ENCODE measurements around the gene CLCN6. TPM values are rescaled to one million over a fixed set of nuclear protein-coding genes. Genes with fewer than 3 reads are reported as not detected.

Gene CLCN6
- total and polyA plus RNA-seq, 2 experiments from 2014 or later = 22.5 to 31.8 TPM

- H3K36me3 ChIP-seq = peaks cover 63% of the 10 kb centered on the region
- DNase-seq (ENCODE audit: low read depth in 1 of 2, low spot score in 1 of 2) = no peak
- no peak for TF ChIP-seq CTCF (IDR thresholded peaks at IDR 0.05; ENCODE audit: low read depth, low read length)
- H3K27me3 ChIP-seq = no peaks in the 10 kb centered on the region
- H3K9me3 ChIP-seq (ENCODE audit: low read depth) = no peaks in the 10 kb centered on the region
- H3K4me1 ChIP-seq (ENCODE audit: low read depth) = no peaks in the 10 kb centered on the region
- H3K27ac ChIP-seq = no peak overlapping the region
- no peak overlapping the region for H3K4me3 ChIP-seq
Measured at GRCh38 chr1:11831945-11832725, 26.1 kb downstream of the CLCN6 start.

GRCh38 chr1:11833497-11833896, 27.5 kb downstream of the CLCN6 start:
- Histone ChIP-seq H3K36me3 (peaks cover 71% of the 10 kb centered on the region), H3K27ac (no peak overlapping the region), H3K4me1 (ENCODE audit: low read depth) (no peaks in the 10 kb centered on the region), H3K9me3 (ENCODE audit: low read depth) (no peaks in the 10 kb centered on the region), H3K4me3 (no peak overlapping the region), H3K27me3 (no peaks in the 10 kb centered on the region)
- no peak for DNase-seq (ENCODE audit: low read depth in 1 of 2, low spot score in 1 of 2)
- TF ChIP-seq CTCF (IDR thresholded peaks at IDR 0.05; ENCODE audit: low read depth, low read length) = no peak

GRCh38 chr1:11833900-11834299, 27.9 kb downstream of the CLCN6 start:
- no peaks in the 10 kb centered on the region for H3K9me3 ChIP-seq (ENCODE audit: low read depth)
- no peaks in the 10 kb centered on the region for H3K27me3 ChIP-seq
- H3K36me3 ChIP-seq = peaks cover 67% of the 10 kb centered on the region
- H3K4me1 ChIP-seq (ENCODE audit: low read depth) = no peaks in the 10 kb centered on the region
- no peak for DNase-seq (ENCODE audit: low read depth in 1 of 2, low spot score in 1 of 2)
- TF ChIP-seq CTCF (IDR thresholded peaks at IDR 0.05; ENCODE audit: low read depth, low read length) = no peak
- no peak overlapping the region for H3K27ac ChIP-seq
- no peak overlapping the region for H3K4me3 ChIP-seq

- no peak for DNase-seq (ENCODE audit: low read depth in 1 of 2, low spot score in 1 of 2)
- TF ChIP-seq CTCF (IDR thresholded peaks at IDR 0.05; ENCODE audit: low read depth, low read length) = no peak
- Histone ChIP-seq H3K4me1 (ENCODE audit: low read depth) (no peaks in the 10 kb centered on the region), H3K9me3 (ENCODE audit: low read depth) (no peaks in the 10 kb centered on the region), H3K27ac (no peak overlapping the region), H3K36me3 (peaks cover 75% of the 10 kb centered on the region), H3K27me3 (no peaks in the 10 kb centered on the region), H3K4me3 (no peak overlapping the region)
Measured at GRCh38 chr1:11835441-11836225, 29.6 kb downstream of the CLCN6 start.

GRCh38 chr1:11836955-11837766, 31.2 kb downstream of the CLCN6 start:
- no peak for DNase-seq (ENCODE audit: low read depth in 1 of 2, low spot score in 1 of 2)
- TF ChIP-seq CTCF (IDR thresholded peaks at IDR 0.05; ENCODE audit: low read depth, low read length) = no peak
- no peaks in the 10 kb centered on the region for H3K4me1 ChIP-seq (ENCODE audit: low read depth)
- no peak overlapping the region for H3K4me3 ChIP-seq
- H3K27me3 ChIP-seq = no peaks in the 10 kb centered on the region
- H3K27ac ChIP-seq = no peak overlapping the region
- H3K36me3 ChIP-seq = peaks cover 76% of the 10 kb centered on the region
- no peaks in the 10 kb centered on the region for H3K9me3 ChIP-seq (ENCODE audit: low read depth)
